H9 (cell line): Measurements from ENCODE around the gene ERAL1. TPM values are rescaled to one million over a fixed set of nuclear protein-coding genes. Genes with fewer than 3 reads are reported as not detected.

Source experiments
- DNase-seq: peaks from one replicate; pipeline ENCODE4 v3.0.0-alpha.2; 2017
- H2AFZ ChIP-seq: one replicate; pipeline ENCODE4 v1.6.1; 2013; ENCODE audit warnings: mild to moderate bottlenecking, low read length, control low read depth, moderate library complexity
- H2AK5ac ChIP-seq: 2 replicates; pipeline ENCODE4 v1.6.1; 2013; ENCODE audit warnings: low read length, control low read depth, mixed read lengths; ENCODE audit not compliant: insufficient read length
- H2BK120ac ChIP-seq: one replicate; pipeline ENCODE4 v1.6.1; 2013; ENCODE audit warnings: low read depth, mild to moderate bottlenecking, low read length, control low read depth, inconsistent platforms; ENCODE audit not compliant: poor library complexity, severe bottlenecking
- H2BK12ac ChIP-seq: 2 replicates; pipeline ENCODE4 v1.6.1; 2013; ENCODE audit warnings: low read length, control low read depth, mixed read lengths, low read depth; ENCODE audit not compliant: insufficient read length
- H2BK15ac ChIP-seq: 2 replicates; pipeline ENCODE4 v1.6.1; 2013; ENCODE audit warnings: low read depth, low read length, control low read depth
- H2BK20ac ChIP-seq: one replicate; pipeline ENCODE4 v1.6.1; 2013; ENCODE audit warnings: low read depth, mild to moderate bottlenecking, low read length, control low read depth, inconsistent platforms; ENCODE audit not compliant: poor library complexity, severe bottlenecking
- H2BK5ac ChIP-seq: 2 replicates; pipeline ENCODE4 v1.6.1; 2013; ENCODE audit warnings: low read length, control low read depth, mixed read lengths; ENCODE audit not compliant: insufficient read length
- H3K14ac ChIP-seq: 2 replicates; pipeline ENCODE4 v1.6.1; 2013; ENCODE audit warnings: low read length, control low read depth; ENCODE audit not compliant: insufficient read depth
- H3K18ac ChIP-seq: 2 replicates; pipeline ENCODE4 v1.6.1; 2013; ENCODE audit warnings: low read depth, mild to moderate bottlenecking, mixed read lengths, low read length, control low read depth; ENCODE audit not compliant: insufficient read length
- H3K23ac ChIP-seq: 2 replicates; pipeline ENCODE4 v1.6.1; 2013; ENCODE audit warnings: low read length, control low read depth, mixed read lengths, low read depth; ENCODE audit not compliant: insufficient read length
- H3K23me2 ChIP-seq: 2 replicates; pipeline ENCODE4 v1.6.1; 2013; ENCODE audit warnings: low read depth, mild to moderate bottlenecking, mixed read lengths, low read length, control low read depth; ENCODE audit not compliant: insufficient read length, poor library complexity, severe bottlenecking
- H3K27ac ChIP-seq: 2 replicates; pipeline ENCODE4 v1.5.1; 2013; ENCODE audit warnings: low read length, control low read depth, mixed read lengths, low read depth; ENCODE audit not compliant: insufficient read length
- H3K27me3 ChIP-seq: 2 replicates; pipeline ENCODE4 v1.6.1; 2013; ENCODE audit warnings: low read length, control low read depth, inconsistent platforms; ENCODE audit not compliant: insufficient read depth
- H3K4ac ChIP-seq: 2 replicates; pipeline ENCODE4 v1.6.1; 2013; ENCODE audit warnings: low read depth, mild to moderate bottlenecking, control low read depth, inconsistent platforms, low read length, moderate library complexity
- H3K4me1 ChIP-seq: 2 replicates; pipeline ENCODE4 v1.6.1; 2013; ENCODE audit warnings: low read length, control low read depth, inconsistent platforms; ENCODE audit not compliant: insufficient read depth
- H3K4me2 ChIP-seq: 2 replicates; pipeline ENCODE4 v1.6.1; 2013; ENCODE audit warnings: low read length, control low read depth, mixed read lengths; ENCODE audit not compliant: insufficient read length, insufficient read depth
- H3K56ac ChIP-seq: 2 replicates; pipeline ENCODE4 v1.6.1; 2013; ENCODE audit warnings: low read depth, mild to moderate bottlenecking, mixed read lengths, low read length, control low read depth; ENCODE audit not compliant: insufficient read length
- H3K79me1 ChIP-seq: 2 replicates; pipeline ENCODE4 v1.6.1; 2013; ENCODE audit warnings: low read depth, mild to moderate bottlenecking, moderate library complexity, low read length, control low read depth, inconsistent platforms; ENCODE audit not compliant: insufficient read depth, poor library complexity, severe bottlenecking
- H3K79me2 ChIP-seq: 2 replicates; pipeline ENCODE4 v1.6.1; 2013; ENCODE audit warnings: low read length, control low read depth, inconsistent platforms; ENCODE audit not compliant: insufficient read depth
- H3K9ac ChIP-seq: 2 replicates; pipeline ENCODE4 v1.6.1; 2013; ENCODE audit warnings: low read length, control low read depth, mixed read lengths; ENCODE audit not compliant: insufficient read length; ENCODE audit errors: extremely low read depth
- H3K9me3 ChIP-seq: one replicate; pipeline ENCODE4 v1.6.1; 2013; ENCODE audit warnings: low read depth, low read length, inconsistent platforms; ENCODE audit not compliant: control insufficient read depth
- H3T11ph ChIP-seq: one replicate; pipeline ENCODE4 v1.6.1; 2013; ENCODE audit warnings: mild to moderate bottlenecking, low read length, control low read depth, inconsistent platforms
- H4K20me1 ChIP-seq: one replicate; pipeline ENCODE4 v1.6.1; 2013; ENCODE audit not compliant: control insufficient read depth, insufficient read length, insufficient read depth
- H4K5ac ChIP-seq: 2 replicates; pipeline ENCODE4 v1.6.1; 2013; ENCODE audit warnings: low read depth, mild to moderate bottlenecking, mixed read lengths, low read length, control low read depth; ENCODE audit not compliant: insufficient read length
- H4K8ac ChIP-seq: replicated peaks from 2 replicates; pipeline ENCODE4 v1.6.1; 2013; ENCODE audit warnings: low read length, control low read depth, mixed read lengths, low read depth; ENCODE audit not compliant: insufficient read length
- H4K91ac ChIP-seq: 2 replicates; pipeline ENCODE4 v1.6.1; 2013; ENCODE audit warnings: low read depth, mild to moderate bottlenecking, moderate library complexity, mixed read lengths, low read length, control low read depth; ENCODE audit not compliant: insufficient read length
- H3K27ac Mint-ChIP-seq, 3 experiments: 2 replicates in 2 of 3; 3 replicates in 1 of 3; pipeline ENCODE4 v1.8.0; 2020 to 2021; ENCODE audit warnings: mixed read lengths in 3 of 3, mild to moderate bottlenecking in 1 of 3, moderate library complexity in 1 of 3
- H3K27me3 Mint-ChIP-seq: 2 replicates; pipeline ENCODE4 v1.8.0; 2021; ENCODE audit warnings: low read depth, mild to moderate bottlenecking, moderate library complexity, mixed read lengths
- H3K36me3 Mint-ChIP-seq, 3 experiments: 2 replicates in 2 of 3; 3 replicates in 1 of 3; pipeline ENCODE4 v1.8.0; 2020 to 2021; ENCODE audit warnings: low read depth in 3 of 3, mixed read lengths in 3 of 3; ENCODE audit not compliant: insufficient read depth in 1 of 3
- H3K4me1 Mint-ChIP-seq, 2 experiments: 2 replicates each; pipeline ENCODE4 v1.8.0; 2020; ENCODE audit warnings: mixed read lengths in 2 of 2
- H3K4me3 Mint-ChIP-seq, 2 experiments: 2 replicates in 1 of 2; 3 replicates in 1 of 2; pipeline ENCODE4 v1.8.0; 2020 to 2021; ENCODE audit warnings: mild to moderate bottlenecking in 2 of 2, mixed read lengths in 2 of 2, moderate library complexity in 1 of 2
- H3K9me3 Mint-ChIP-seq, 2 experiments: 2 replicates in 1 of 2; 3 replicates in 1 of 2; pipeline ENCODE4 v1.8.0; 2020; ENCODE audit warnings: mild to moderate bottlenecking in 2 of 2, mixed read lengths in 2 of 2, moderate library complexity in 1 of 2
- WGBS: extraction: QIAGEN DNeasy Blood & Tissue Kit; methylation state at CpG from one replicate; pipeline ENCODE4 v1.1.7; 2013; ENCODE audit warnings: missing lambda C conversion rate, low lambda C conversion rate, mixed read lengths; ENCODE audit not compliant: insufficient read length; ENCODE audit errors: extremely low coverage; 5-methylcytosine and 5-hydroxymethylcytosine counted together
- total RNA-seq: library from RNA; stranded (reverse); gene quantifications from 2 replicates; pipeline ENCODE4 v1.2.1, GENCODE V29; 2021
- TF ChIP-seq, protein P1 (sequence below): fragments of 200-600 bp; sonication (generic); conservative IDR thresholded peaks from 3 replicates; pipeline ENCODE4 v1.8.0; 2021; ENCODE audit warnings: antibody characterized with exemption, mild to moderate bottlenecking

ERAL1 gene
- total RNA-seq, 1 experiment from 2014 or later = 67.8 TPM

DNA sequence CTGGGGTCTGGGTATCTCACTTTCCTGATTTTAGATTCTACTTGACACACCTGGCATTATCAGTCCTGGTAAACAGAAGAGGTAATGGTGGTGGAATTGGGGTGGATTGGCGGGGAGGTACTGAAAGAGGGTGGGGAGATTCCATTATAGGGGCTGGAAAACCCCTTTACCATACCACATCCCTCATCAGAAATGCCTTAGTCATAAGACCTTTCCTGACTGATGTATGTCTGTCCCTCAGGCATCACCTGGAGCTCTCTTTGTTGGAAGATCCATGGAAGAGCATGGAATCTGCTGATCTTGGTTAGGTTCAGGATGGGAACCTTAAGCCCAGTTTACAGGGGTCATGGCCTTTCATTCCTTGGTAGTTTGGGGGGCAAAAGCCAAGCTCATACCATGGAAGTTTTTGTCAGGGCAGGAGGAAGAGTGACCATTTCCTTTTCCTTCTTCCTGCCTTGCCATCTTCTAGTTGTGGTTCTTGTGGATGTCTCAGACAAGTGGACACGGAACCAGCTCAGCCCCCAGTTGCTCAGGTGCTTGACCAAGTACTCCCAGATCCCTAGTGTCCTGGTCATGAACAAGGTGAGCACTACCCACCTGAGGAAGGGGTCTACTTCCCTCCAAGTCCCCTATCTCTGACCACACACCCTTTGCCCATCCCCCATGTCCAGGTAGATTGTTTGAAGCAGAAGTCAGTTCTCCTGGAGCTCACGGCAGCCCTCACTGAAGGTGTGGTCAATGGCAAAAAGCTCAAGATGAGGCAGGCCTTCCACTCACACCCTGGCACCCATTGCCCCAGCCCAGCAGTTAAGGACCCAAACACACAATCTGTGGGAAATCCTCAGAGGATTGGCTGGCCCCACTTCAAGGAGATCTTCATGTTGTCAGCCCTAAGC lies 3.3 kb downstream of the ERAL1 start:
- Mint-ChIP-seq H3K36me3 (peaks cover 28 to 43% (median 42%) of the 10 kb centered on the region in 3 experiments), H3K4me3 (no peak overlapping the region), H3K9me3 (no peaks in the 10 kb centered on the region), H3K27me3 (no peaks in the 10 kb centered on the region), H3K27ac (no peak overlapping the region), H3K4me1 (peaks cover 6 to 16% of the 10 kb centered on the region in 2 experiments)
- Histone ChIP-seq H3K79me1 (no peaks in the 10 kb centered on the region), H2BK20ac (no peak overlapping the region), H3K14ac (no peak overlapping the region), H3K56ac (no peak overlapping the region), H2AK5ac (no peak overlapping the region), H3T11ph (no peak overlapping the region), H2BK12ac (no peak overlapping the region), H3K23ac (no peak overlapping the region), H3K79me2 (no peaks in the 10 kb centered on the region), H4K91ac (no peak overlapping the region), H3K4me1 (no peaks in the 10 kb centered on the region; the same call in 1 of the 2 replicates), H2BK120ac (no peak overlapping the region), H3K27me3 (no peaks in the 10 kb centered on the region), H2AFZ (no peak overlapping the region), H3K23me2 (peaks cover 6% of the 10 kb centered on the region), H3K9ac (no peak overlapping the region), H3K27ac (no peak overlapping the region), H3K4ac (no peak overlapping the region), H3K4me2 (no peak overlapping the region), H2BK5ac (no peak overlapping the region), H4K20me1 (no peaks in the 10 kb centered on the region), H2BK15ac (no peak overlapping the region), H3K18ac (no peak overlapping the region), H4K8ac (no peak overlapping the region), H3K9me3 (no peaks in the 10 kb centered on the region), H4K5ac (no peak overlapping the region)
- DNase-seq = no peak
- TF ChIP-seq, protein P1, sequence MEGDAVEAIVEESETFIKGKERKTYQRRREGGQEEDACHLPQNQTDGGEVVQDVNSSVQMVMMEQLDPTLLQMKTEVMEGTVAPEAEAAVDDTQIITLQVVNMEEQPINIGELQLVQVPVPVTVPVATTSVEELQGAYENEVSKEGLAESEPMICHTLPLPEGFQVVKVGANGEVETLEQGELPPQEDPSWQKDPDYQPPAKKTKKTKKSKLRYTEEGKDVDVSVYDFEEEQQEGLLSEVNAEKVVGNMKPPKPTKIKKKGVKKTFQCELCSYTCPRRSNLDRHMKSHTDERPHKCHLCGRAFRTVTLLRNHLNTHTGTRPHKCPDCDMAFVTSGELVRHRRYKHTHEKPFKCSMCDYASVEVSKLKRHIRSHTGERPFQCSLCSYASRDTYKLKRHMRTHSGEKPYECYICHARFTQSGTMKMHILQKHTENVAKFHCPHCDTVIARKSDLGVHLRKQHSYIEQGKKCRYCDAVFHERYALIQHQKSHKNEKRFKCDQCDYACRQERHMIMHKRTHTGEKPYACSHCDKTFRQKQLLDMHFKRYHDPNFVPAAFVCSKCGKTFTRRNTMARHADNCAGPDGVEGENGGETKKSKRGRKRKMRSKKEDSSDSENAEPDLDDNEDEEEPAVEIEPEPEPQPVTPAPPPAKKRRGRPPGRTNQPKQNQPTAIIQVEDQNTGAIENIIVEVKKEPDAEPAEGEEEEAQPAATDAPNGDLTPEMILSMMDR = no peak
- no CpG with 5 or more reads among the region's 3 CpGs for WGBS
